Activated naive CD8-positive, alpha-beta T cell (primary cell): ENCODE data around the gene GSN.
"Not testable (repeated sequence)": the region's sequence is repeated elsewhere in the genome, so short reads cannot be mapped to it uniquely, and the experiment has no call there.

Experiments
- H3K27ac Mint-ChIP-seq: one replicate; pipeline ENCODE4 v1.8.0; 2021; ENCODE audit warnings: mixed read lengths
- H3K27me3 Mint-ChIP-seq: one replicate; pipeline ENCODE4 v1.8.0; 2021; ENCODE audit warnings: mixed read lengths
- H3K36me3 Mint-ChIP-seq: one replicate; pipeline ENCODE4 v1.8.0; 2021; ENCODE audit warnings: mixed read lengths
- H3K4me1 Mint-ChIP-seq: one replicate; pipeline ENCODE4 v1.8.0; 2021; ENCODE audit warnings: low read depth, mixed read lengths
- H3K4me3 Mint-ChIP-seq: one replicate; pipeline ENCODE4 v1.8.0; 2021; ENCODE audit warnings: mild to moderate bottlenecking, mixed read lengths
- H3K9me3 Mint-ChIP-seq: one replicate; pipeline ENCODE4 v1.8.0; 2021; ENCODE audit warnings: low read depth, mixed read lengths

Gene GSN

DNA sequence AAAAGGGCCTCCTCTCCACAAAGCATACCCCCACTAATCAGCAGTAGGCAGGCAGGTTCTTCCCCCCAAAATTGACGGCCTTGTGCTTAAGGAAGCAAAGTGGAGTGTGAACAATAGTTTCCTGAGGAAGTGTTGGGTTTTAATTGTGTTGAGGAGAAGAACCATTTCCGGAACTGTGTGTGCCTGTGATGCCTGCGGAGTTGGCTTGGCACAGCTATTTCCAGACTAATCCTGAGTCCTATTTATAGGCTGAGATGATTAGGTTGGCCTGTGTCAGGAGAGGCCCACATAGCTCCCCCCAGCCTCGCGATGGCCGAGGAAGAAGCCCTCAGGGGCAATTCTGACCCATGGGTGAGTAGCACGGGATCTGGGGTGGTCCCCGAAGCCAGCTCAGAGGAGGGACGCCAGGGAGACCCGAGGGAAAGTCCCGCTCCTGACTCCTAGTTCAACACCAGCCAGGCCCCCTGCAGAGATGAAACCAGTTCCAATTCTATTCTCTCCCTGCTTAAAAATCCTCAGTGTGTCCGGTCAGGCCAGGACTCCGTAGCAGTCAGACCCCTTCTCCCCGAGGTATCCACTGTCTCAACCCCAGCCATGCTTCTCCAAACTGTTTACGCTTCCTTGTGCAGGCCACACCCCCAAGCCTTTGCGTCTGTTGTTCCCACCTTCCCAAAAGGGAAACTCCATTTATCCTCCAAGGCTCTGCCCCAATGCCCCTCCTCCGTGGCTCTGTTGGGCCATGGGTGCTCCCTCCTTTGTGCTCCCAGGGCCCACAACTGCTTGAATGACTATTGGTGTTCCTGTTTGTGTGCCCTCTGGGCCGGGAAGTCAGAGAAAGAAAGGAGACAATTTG is 18.1 kb downstream of the GSN start:
- peaks cover 5% of the 10 kb centered on the region for H3K36me3 Mint-ChIP-seq
- no peaks in the 10 kb centered on the region for H3K9me3 Mint-ChIP-seq
- peak overlapping the region; percentile 47 for H3K27ac Mint-ChIP-seq
- H3K27me3 Mint-ChIP-seq = no peaks in the 10 kb centered on the region
- no peak overlapping the region for H3K4me3 Mint-ChIP-seq
- peaks cover 16% of the 10 kb centered on the region for H3K4me1 Mint-ChIP-seq

DNA sequence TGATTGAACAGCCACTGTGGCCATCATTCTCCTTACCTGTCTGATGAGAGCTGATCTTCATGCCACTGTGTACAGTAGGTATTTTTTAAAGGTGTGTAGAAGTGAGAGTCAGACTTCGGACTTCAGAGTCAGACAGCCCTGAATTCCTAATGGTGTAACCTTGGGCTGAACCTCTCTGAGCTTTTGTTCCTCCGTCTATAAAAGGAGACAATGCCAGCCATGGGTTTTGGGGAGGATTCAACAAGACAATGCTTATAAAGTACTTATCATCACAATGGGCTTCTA is 18.7 kb downstream of the GSN start:
- Mint-ChIP-seq H3K27me3 (no peaks in the 10 kb centered on the region), H3K4me3 (no peak overlapping the region), H3K4me1 (peaks cover 16% of the 10 kb centered on the region), H3K9me3 (no peaks in the 10 kb centered on the region), H3K36me3 (peaks cover 5% of the 10 kb centered on the region), H3K27ac (peak overlapping the region; percentile 47)

DNA sequence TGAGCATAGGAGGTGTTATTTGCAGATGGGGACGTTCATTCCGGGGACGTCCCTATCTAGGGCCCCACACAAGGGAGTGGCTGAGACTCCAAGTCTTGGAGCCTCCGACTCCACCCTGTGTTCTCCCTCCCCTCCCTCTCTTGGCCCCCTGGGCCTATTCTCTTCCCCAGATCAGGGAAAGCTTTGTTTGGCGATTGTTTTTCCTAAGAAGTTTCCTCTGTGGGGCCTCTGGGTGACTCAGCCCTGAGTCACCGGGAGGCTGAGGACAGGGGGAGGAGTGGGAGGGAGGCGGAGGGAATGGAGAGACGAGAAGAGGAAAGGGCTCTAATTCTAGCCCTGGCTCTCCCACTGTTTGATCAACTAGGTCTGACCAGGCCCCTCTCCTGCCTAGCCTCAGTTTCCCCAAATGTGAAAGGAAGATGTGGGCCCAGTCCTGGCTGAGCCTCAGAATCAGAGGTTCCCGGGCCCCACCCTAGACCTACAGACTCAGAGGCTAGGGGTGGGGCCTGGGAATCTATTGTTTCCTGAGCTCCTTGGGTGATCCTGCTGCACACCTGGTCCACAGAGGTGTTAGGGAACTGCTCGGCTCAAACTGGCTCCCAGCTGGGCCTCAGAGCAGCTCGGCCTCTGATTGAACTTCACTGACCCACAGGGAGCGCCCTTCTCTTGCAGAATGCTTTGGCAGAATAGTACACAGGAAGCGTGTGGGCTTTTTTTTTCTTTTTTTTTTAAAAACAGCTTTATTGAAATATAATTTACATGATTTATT is 19.2 kb downstream of the GSN start:
- H3K27ac Mint-ChIP-seq = no peak overlapping the region
- no peaks in the 10 kb centered on the region for H3K9me3 Mint-ChIP-seq
- peaks cover 5% of the 10 kb centered on the region for H3K36me3 Mint-ChIP-seq
- peaks cover 15% of the 10 kb centered on the region for H3K4me1 Mint-ChIP-seq
- H3K27me3 Mint-ChIP-seq = no peaks in the 10 kb centered on the region
- no peak overlapping the region for H3K4me3 Mint-ChIP-seq

GRCh38 chr9:121288673-121289025 is 20.7 kb downstream of the GSN start:
- no peaks in the 10 kb centered on the region for H3K27me3 Mint-ChIP-seq
- no peaks in the 10 kb centered on the region for H3K9me3 Mint-ChIP-seq
- peaks cover 3% of the 10 kb centered on the region for H3K36me3 Mint-ChIP-seq
- H3K27ac Mint-ChIP-seq = no peak overlapping the region
- peaks cover 15% of the 10 kb centered on the region for H3K4me1 Mint-ChIP-seq
- no peak overlapping the region for H3K4me3 Mint-ChIP-seq

GRCh38 chr9:121289026-121289771 is 21.2 kb downstream of the GSN start:
- Mint-ChIP-seq H3K27me3 (no peaks in the 10 kb centered on the region), H3K4me3 (no peak overlapping the region), H3K9me3 (no peaks in the 10 kb centered on the region), H3K27ac (no peak overlapping the region), H3K4me1 (peaks cover 15% of the 10 kb centered on the region), H3K36me3 (peaks cover 2% of the 10 kb centered on the region)

DNA sequence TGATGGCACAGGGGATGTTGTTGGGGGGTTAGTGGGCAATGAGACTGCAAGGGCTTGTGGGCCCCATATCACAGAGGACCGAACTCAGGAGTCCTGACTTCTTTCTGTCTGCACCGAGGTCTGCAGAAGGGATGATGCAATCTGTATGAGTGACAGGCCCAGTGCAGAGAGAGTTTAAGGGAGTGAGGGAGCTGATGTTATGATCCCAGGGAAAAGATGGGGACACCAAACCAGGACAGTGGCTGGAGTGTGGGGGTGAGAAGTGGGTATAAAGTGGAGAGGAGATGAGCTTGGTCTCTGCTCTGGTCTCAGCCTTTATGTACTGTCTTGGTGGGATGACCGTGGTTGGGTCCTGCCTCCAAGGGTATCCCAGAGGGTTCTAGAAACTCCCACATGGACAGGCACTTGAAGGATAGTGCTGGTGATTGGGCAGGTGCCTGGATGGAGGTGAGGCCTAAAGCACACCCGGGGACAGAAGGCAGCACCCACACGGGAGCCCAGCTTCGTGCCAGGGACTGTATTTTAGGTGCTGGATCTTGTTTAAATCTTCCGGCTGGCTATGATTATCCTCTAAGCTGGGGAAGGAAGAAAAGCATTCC is 21.9 kb downstream of the GSN start:
- H3K27ac Mint-ChIP-seq = no peak overlapping the region
- H3K36me3 Mint-ChIP-seq = peaks cover 2% of the 10 kb centered on the region
- peaks cover 15% of the 10 kb centered on the region for H3K4me1 Mint-ChIP-seq
- no peak overlapping the region for H3K4me3 Mint-ChIP-seq
- H3K9me3 Mint-ChIP-seq = no peaks in the 10 kb centered on the region
- no peaks in the 10 kb centered on the region for H3K27me3 Mint-ChIP-seq

DNA sequence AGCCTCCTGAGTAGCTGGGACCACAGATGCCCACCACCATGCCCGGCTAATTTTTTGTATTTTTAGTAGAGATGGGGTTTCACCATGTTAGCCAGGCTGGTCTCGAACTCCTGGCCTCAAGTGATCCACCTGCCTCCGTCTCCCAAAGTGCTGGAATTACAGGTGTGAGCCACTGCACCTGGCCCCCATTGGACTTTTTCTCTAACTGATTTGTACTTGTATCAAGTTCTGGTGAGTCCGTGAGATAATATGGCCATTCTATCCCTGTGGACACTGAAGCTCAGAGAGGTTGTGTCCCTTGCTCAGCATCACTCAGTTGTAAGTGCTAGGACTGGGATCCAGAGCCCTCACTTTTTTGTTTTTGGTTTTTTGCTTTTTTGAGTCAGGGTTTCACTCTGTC is 23.6 kb downstream of the GSN start:
- not testable (repeated sequence) for H3K27ac Mint-ChIP-seq, H3K4me1 Mint-ChIP-seq, H3K4me3 Mint-ChIP-seq, H3K36me3 Mint-ChIP-seq, H3K27me3 Mint-ChIP-seq, H3K9me3 Mint-ChIP-seq

DNA sequence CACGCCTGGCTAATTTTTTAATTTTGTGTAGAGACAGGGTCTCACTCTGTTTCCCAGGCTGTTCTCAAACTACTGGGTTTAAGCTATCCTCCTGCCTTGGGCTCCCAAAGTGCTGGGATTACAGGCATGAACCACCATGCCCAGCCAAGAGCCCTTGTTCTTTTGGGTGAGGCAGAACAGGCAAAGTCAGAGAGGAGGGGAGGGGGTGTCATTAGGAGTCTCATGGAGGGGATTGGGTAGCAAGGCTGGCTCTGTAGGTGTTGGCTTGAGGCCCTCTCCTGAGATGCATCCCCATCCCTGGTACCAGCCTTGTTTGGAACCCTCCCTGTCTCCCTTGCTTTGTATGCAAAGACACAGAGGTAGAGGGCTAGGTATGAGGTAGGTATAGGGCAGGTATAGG is 24.1 kb downstream of the GSN start:
- no peak overlapping the region for H3K4me3 Mint-ChIP-seq
- H3K4me1 Mint-ChIP-seq = peaks cover 3% of the 10 kb centered on the region
- no peak overlapping the region for H3K27ac Mint-ChIP-seq
- no peaks in the 10 kb centered on the region for H3K27me3 Mint-ChIP-seq
- H3K9me3 Mint-ChIP-seq = no peaks in the 10 kb centered on the region
- peaks cover 2% of the 10 kb centered on the region for H3K36me3 Mint-ChIP-seq

DNA sequence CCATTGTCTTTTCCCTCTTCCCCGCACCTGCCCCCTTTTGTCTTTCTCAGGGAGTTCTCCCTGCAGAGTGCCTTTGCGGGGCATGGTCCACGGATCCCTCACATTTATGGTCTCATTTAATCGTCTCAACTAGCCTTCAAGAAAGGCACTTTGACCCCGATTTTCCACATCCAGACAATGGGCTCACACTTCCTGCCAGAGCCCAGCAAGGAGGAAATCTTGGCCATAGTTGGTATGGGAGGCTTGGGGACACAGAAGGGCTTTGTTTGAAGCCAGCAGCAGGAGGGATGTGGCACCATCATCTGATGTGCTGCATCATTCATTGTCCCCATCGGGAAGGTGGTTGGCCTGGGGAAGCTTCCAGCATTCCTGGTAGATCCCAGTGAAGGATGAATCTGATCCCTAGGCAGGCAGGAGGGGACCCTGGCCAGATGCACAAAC is 24.9 kb downstream of the GSN start:
- Mint-ChIP-seq H3K4me3 (no peak overlapping the region), H3K27ac (no peak overlapping the region), H3K27me3 (no peaks in the 10 kb centered on the region), H3K36me3 (peaks cover 2% of the 10 kb centered on the region), H3K9me3 (no peaks in the 10 kb centered on the region), H3K4me1 (no peaks in the 10 kb centered on the region)

DNA sequence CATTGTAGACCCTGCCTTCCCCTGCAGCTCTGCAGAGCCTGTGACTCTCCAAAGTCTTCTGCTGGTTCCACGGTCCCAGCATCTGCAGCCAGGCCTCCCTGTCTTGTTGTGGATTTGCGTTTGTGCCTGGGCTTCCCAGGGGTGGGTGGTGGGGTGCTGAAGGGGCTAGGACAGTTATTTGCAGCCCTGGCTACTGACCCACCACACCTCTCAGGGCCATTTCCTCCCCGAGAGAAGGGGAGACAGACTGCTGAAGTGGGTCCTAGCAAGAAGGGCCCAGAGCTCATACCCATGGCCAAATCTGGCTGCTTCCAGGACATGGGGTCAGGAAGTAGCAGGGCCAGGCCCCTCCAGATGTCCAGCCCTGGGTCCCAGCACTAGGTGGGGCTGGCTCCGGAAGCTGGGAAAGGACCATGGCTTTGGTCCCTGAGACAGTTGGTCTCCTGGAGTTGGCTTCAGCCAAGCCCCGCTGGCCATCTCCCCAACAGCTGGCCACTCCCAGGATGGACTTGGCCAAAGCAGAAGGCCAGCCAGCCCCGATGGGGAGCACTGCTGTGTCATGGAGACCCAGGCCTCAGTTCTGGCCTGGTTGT is 26.3 kb downstream of the GSN start:
- Mint-ChIP-seq H3K9me3 (no peaks in the 10 kb centered on the region), H3K4me1 (peaks cover 5% of the 10 kb centered on the region), H3K27ac (no peak overlapping the region), H3K27me3 (peaks cover 2% of the 10 kb centered on the region), H3K4me3 (no peak overlapping the region), H3K36me3 (no peaks in the 10 kb centered on the region)

DNA sequence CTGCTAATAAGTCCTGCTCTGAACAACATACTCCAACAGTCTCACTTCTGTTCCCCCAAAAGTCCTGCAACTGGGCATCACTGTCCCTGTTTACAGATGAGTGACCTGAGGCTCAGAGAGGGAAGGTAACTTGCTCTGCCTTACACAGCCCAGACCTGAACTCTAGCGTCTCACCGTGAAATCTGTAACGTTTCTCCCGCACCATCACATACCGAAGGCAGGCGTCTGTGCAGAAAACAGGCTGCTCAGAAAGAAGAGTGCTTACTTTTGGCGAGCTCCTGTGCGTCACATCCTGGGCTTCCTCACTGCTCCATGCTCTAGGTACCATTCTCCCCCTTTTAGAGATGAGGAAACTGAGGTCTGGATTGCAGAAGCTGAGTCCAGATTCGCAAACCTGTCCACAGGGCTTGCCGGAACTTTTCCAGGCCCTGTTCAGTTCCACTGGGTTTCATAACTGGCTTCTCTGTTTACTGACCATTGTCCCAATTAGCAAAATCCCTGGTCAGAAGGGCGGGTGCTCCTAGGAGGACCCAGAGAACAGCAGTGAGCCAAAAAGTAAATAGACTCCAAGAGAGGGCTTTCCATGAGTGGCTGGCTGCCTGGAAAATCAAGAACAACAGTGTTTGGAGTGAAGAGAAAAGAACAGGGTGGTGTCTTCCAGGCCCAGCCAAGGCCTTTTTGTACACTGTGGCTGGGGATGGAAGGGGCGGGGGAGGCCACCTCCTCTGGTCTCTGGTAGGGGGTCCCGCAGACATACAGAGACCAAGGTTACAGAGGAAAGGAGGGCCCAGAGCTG is 27.1 kb downstream of the GSN start:
- Mint-ChIP-seq H3K27ac (no peak overlapping the region), H3K4me1 (peaks cover 7% of the 10 kb centered on the region), H3K9me3 (no peaks in the 10 kb centered on the region), H3K27me3 (peaks cover 2% of the 10 kb centered on the region), H3K4me3 (no peak overlapping the region), H3K36me3 (no peaks in the 10 kb centered on the region)

GRCh38 chr9:121295662-121296191 is 27.8 kb downstream of the GSN start:
- Mint-ChIP-seq H3K9me3 (no peaks in the 10 kb centered on the region), H3K4me3 (no peak overlapping the region), H3K36me3 (no peaks in the 10 kb centered on the region), H3K4me1 (peaks cover 12% of the 10 kb centered on the region), H3K27ac (no peak overlapping the region), H3K27me3 (peaks cover 5% of the 10 kb centered on the region)

DNA sequence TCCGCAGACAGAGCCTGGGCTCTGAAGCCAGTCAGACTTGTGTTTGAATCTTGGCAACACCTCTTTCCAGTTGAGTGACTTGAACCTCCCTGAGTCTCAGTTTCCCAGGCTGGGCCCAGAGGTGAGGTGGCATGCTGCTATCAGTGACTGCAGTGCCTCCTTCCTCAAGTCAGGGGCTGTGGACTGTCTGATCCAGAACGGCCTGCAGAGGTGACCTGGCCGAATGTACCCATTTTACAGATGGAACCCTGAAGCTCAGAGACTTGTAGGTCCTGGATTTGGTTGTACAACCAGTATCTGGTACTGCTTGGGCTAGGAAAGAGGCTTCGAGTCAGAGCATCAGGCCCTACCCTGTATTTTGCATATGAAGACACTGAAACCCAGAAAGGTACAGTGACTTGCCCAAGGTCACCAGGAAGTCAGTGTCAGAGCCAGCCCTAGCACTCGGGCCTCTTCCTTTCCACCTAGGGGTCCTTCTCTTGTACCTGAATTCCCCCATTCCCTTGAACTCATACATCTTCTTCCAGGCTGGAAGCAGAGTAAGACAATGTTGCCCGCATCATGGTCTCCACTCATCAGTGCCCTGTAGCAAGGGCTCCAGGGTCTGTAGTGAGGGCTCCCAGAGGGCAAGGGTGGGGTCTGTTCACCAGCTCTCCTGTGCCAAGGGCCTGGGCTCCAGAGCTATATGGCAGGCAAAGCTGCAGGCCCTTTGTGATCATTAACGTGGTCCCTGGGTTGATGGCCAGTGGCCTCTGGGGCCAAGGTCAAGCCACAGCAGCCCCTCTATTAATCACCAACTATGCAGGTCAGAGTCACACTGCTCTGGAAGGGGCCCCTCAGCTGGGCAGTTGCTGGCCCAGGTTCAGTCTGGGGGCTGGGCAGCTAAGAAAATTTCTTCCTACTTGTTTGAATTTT is 28.5 kb downstream of the GSN start:
- no peak overlapping the region for H3K27ac Mint-ChIP-seq

More for the DNA sequence above, 28.5 kb downstream of the GSN start:
- Mint-ChIP-seq H3K4me1 (peaks cover 12% of the 10 kb centered on the region), H3K9me3 (no peaks in the 10 kb centered on the region), H3K36me3 (no peaks in the 10 kb centered on the region), H3K4me3 (no peak overlapping the region), H3K27me3 (peaks cover 5% of the 10 kb centered on the region)
